Upper lobe of right lung (tissue), 1 donor: ENCODE data around the gene UGT2B7. TPM values are rescaled to one million over a fixed set of nuclear protein-coding genes. Genes with fewer than 3 reads are reported as not detected.

Experiments used
- ATAC-seq: fragments of 200-7000 bp; cut with Tn5 transposase; one replicate; pipeline ENCODE4 v1.9.1; 2020; ENCODE audit warnings: mild to moderate bottlenecking, moderate library complexity
- DNase-seq: peaks from one replicate; pipeline ENCODE4 v3.0.0-alpha.2; 2020
- H3K27ac ChIP-seq: fragments of 200-600 bp; one replicate; pipeline ENCODE4 v1.8.0; 2022
- H3K27me3 ChIP-seq: fragments of 200-600 bp; one replicate; pipeline ENCODE4 v1.8.0; 2022; ENCODE audit warnings: mild to moderate bottlenecking
- H3K36me3 ChIP-seq: fragments of 200-600 bp; one replicate; pipeline ENCODE4 v1.8.0; 2022
- H3K4me1 ChIP-seq: fragments of 200-600 bp; one replicate; pipeline ENCODE4 v1.8.0; 2022
- H3K4me3 ChIP-seq: fragments of 200-600 bp; one replicate; pipeline ENCODE4 v1.8.0; 2022; ENCODE audit warnings: mild to moderate bottlenecking
- H3K9me3 ChIP-seq: fragments of 200-600 bp; one replicate; pipeline ENCODE4 v1.8.0; 2022
- intact Hi-C: fragments of 100-400 bp; cut with DNase I; formaldehyde crosslinking; loops from one replicate; pipeline ENCODE4 v1.11.0; 2022
- total RNA-seq: library from RNA; stranded (reverse); fragmentation: NEBNext Ultra II Directional; extraction: Animal tissue kit (Norgen Biotek cat#: 25700); gene quantifications from one replicate; pipeline ENCODE4 v1.2.1, GENCODE V29; 2021
- TF ChIP-seq, protein P1 (sequence below): fragments of 200-600 bp; IDR thresholded peaks from one replicate; pipeline ENCODE4 v1.8.0; 2022; ENCODE audit warnings: antibody characterized with exemption
- donor health status: DM: no; HTN: yes; CAD: no; lungs with severe emphysema.

Gene UGT2B7
- total RNA-seq, 1 donor from 2014 or later = 0.96 TPM

DNA sequence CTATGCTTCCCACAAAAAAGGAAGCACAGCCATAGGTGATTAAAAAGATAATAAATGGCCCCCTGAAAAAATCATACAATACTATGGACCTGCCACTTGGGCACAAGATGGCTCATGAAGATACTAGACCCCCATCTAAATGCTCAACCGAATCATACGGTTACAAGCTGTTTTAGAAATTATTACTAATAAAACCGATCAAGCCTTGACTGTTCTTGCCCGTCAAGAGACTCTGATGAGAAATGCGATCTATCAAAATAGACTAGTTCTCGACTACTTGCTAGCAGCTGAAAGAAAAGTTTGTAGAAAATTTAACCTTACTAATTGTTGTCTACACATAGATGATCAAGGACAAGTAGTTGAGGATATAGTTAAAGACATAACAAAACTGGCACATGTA is 40.1 kb upstream of the UGT2B7 start:
- Histone ChIP-seq H3K9me3 (no peaks in the 10 kb centered on the region), H3K4me3 (no peak overlapping the region), H3K36me3 (no peaks in the 10 kb centered on the region), H3K27ac (no peak overlapping the region), H3K4me1 (no peaks in the 10 kb centered on the region), H3K27me3 (no peaks in the 10 kb centered on the region)
- TF ChIP-seq, protein P1, sequence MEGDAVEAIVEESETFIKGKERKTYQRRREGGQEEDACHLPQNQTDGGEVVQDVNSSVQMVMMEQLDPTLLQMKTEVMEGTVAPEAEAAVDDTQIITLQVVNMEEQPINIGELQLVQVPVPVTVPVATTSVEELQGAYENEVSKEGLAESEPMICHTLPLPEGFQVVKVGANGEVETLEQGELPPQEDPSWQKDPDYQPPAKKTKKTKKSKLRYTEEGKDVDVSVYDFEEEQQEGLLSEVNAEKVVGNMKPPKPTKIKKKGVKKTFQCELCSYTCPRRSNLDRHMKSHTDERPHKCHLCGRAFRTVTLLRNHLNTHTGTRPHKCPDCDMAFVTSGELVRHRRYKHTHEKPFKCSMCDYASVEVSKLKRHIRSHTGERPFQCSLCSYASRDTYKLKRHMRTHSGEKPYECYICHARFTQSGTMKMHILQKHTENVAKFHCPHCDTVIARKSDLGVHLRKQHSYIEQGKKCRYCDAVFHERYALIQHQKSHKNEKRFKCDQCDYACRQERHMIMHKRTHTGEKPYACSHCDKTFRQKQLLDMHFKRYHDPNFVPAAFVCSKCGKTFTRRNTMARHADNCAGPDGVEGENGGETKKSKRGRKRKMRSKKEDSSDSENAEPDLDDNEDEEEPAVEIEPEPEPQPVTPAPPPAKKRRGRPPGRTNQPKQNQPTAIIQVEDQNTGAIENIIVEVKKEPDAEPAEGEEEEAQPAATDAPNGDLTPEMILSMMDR = no peak
- no peak for DNase-seq
- intact Hi-C loops = no loop called here
- no peak for ATAC-seq

DNA sequence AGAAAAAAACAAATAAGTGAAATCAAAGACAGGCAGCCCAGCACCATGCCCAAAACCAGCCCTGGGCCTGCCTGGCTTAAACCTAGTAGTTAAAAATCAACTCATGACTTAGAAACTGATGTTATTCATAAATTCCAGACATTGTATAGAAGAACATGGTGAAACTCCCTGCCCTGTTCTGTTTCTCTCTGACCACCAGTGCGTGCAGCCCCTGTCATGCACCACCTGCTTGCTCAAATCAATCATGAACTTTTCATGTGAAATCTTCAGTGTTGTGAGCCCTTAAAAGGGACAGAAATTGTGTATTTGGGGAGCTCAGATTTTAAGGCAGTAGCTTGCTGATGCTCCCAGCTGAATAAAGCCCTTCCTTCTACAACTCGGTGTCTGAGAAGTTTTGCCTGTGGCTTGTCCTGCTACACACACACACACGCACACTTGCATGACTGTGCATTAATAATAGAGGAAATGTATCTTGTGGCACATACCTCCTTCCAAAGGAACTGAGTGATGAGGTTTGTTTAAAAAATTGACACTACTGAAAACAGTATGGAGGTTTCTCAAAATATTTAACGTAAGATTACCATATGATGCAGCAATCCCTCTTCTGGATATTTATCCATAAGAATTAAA is 39.2 kb upstream of the UGT2B7 start:
- no peak overlapping the region for H3K27ac ChIP-seq
- H3K4me3 ChIP-seq = no peak overlapping the region
- no peaks in the 10 kb centered on the region for H3K9me3 ChIP-seq
- DNase-seq (no peak), ATAC-seq (no peak)
- intact Hi-C loops = no loop called here
- no peaks in the 10 kb centered on the region for H3K36me3 ChIP-seq
- H3K27me3 ChIP-seq = no peaks in the 10 kb centered on the region
- TF ChIP-seq, protein P1 = no peak
- no peaks in the 10 kb centered on the region for H3K4me1 ChIP-seq

DNA sequence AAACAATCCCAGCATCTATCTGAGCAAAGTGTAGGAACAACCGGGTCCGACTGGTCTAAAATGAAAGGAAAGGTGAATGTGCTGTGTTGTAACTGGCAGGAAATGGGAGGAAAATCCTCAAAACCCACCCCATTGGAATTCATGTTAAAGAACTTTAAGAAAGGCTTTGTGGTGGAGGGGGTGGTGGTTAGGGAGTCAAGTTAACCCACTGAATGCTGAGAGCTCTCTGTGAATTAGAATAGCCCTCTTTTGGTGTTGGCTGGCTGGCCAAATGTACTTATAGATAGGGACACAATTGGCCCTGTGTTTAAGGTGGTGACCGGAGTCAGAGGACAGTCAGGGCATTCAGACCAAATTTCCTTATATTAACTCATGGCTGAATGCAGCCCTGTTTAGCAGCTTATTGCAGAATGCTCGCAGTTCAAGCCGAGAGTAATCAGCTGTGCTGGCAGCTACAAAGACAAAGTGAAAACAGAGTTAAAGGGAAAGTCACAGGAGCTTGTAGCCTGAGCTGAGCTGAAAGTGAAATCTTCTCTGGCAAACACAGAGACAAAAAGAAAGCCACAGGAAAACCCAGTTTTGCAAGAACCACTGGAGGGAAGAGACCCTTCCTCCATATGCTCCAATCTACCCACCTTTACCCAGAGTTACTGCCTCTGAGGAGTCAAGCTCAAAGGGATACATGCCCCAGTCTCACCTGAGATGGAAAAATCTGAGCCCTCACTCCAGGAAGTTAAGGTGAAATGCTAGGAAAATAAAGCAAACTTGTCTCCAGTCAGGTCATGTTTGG is 38.5 kb upstream of the UGT2B7 start:
- DNase-seq = no peak
- ATAC-seq = peak; percentile 61

DNA sequence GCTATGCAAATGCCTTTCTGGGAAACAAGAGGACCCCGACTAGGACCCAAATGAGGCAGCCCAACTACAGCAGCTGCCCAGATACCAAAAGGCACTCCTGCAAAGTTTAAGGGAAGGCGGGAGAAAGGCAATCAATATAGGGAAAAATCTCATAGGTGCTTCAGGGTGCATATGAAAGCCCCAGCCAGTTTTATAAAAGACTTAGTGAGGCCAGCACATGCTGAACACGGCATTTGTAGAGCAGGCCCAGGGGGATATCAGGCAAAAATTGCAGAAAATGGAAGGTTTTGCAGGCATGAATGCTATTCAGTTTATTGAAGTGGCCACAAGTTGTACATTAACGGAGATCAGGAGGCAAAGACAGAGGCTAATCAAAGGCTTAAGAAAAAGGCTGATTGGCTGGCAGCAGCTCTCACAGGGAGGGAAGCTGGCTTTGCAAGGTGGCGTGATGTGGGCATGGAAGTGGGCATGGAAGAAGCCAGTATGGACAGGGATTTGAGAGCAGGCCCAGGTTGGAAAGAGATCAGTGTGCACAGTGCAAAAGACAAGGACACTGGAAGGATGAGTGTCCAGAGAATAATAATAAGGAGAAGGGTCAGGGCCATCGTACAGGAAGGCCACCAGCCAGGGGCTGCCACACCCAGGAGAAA is 37.7 kb upstream of the UGT2B7 start:
- H3K27me3 ChIP-seq = no peaks in the 10 kb centered on the region
- TF ChIP-seq, protein P1 = no peak
- H3K36me3 ChIP-seq = no peaks in the 10 kb centered on the region
- H3K4me3 ChIP-seq = no peak overlapping the region
- DNase-seq = no peak
- no peaks in the 10 kb centered on the region for H3K9me3 ChIP-seq
- H3K4me1 ChIP-seq = no peaks in the 10 kb centered on the region
- peak; percentile 13 for ATAC-seq
- no peak overlapping the region for H3K27ac ChIP-seq
- intact Hi-C loops = no loop called here

More for the DNA sequence above, 38.5 kb upstream of the UGT2B7 start:
- no peaks in the 10 kb centered on the region for H3K4me1 ChIP-seq
- intact Hi-C loops = no loop called here
- H3K4me3 ChIP-seq = peak overlapping the region; percentile 1
- H3K9me3 ChIP-seq = no peaks in the 10 kb centered on the region
- no peak overlapping the region for H3K27ac ChIP-seq
- no peaks in the 10 kb centered on the region for H3K27me3 ChIP-seq
- no peaks in the 10 kb centered on the region for H3K36me3 ChIP-seq
- TF ChIP-seq, protein P1 = no peak

DNA sequence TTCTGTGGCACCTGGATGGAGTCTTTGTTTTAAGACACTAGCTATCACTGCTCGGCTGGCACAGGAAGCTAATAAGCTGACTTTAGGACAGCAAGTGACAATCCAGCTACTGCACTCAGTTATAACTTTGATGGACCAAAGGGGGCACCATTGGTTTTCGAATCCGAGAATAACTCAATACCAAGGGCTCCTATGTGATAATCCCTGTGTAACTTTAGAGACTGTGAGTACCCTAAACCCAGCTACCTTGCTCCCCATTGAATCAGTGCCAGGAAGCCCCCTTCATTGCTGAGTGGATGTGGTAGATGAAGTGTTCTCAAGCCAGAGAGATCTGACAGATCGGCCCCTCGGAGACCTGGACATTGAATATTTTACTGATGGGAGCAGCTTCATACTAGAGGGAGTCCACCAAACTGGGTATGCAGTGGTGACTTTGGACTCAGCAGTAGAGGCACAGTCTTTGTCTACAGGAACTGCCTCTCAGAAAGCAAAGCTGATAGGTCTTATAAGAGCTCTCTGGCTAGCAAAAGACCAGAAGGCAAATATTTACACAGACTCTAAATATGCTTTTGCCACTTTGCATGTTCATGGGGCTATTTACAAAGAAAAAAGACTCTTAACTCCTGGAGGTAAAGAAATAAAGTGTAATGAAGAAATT is 35.5 kb upstream of the UGT2B7 start:
- Histone ChIP-seq H3K27ac (no peak overlapping the region), H3K36me3 (no peaks in the 10 kb centered on the region), H3K4me1 (no peaks in the 10 kb centered on the region), H3K9me3 (no peaks in the 10 kb centered on the region), H3K4me3 (no peak overlapping the region), H3K27me3 (no peaks in the 10 kb centered on the region)
- ATAC-seq (peak; percentile 58), DNase-seq (no peak)
- intact Hi-C loops = no loop called here
- TF ChIP-seq, protein P1 = no peak
